Measurements from ENCODE around the gene TRANK1. TPM values are rescaled to one million over a fixed set of nuclear protein-coding genes. Genes with fewer than 3 reads are reported as not detected.

The TRANK1 gene
- total RNA-seq, 2 donors from 2014 or later: 9.4 to 17.4 TPM

DNA sequence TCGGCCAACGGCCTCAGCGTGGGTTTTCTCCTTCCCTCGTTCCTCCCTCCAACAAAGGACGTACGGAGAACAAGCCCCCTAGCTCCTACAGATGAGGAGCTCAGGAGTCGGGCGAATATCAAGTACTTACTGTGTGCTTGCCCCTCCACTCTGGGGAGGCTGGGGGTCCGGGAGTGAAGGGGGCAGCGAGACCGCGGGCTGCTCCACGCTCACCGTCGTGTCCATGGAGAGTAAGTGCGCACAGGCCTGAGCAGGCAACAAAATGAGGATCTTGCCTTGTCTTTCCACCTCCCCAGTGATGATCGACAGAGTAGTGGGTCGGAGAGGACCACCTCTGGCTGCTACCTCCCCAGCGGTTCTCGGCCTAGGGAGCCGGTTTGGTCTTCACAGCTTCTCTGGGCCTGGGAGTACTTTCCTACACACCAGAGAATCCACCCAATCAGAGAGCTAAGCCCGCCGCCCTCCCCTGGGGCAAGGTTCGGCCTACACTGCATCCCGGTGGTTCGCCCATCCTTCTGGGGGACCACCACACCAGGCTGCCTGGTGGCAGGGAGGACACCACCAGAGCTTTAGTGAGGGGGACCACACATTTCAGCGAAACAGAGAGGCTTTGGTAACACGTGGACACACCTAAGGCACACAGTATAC is 603 bp upstream of the TRANK1 start:
- peak overlapping the region; percentile 82 to 84 for H3K4me3 ChIP-seq
- no peaks in the 10 kb centered on the region for H3K9me3 ChIP-seq
- no peaks in the 10 kb centered on the region for H3K36me3 ChIP-seq
- intact Hi-C loops (cut with DNase I): no loop called here
- H3K4me1 ChIP-seq (replicated peaks): no peaks in the 10 kb centered on the region
- no peak for DNase-seq (ENCODE audit: low spot score)
- TF ChIP-seq, protein P1, sequence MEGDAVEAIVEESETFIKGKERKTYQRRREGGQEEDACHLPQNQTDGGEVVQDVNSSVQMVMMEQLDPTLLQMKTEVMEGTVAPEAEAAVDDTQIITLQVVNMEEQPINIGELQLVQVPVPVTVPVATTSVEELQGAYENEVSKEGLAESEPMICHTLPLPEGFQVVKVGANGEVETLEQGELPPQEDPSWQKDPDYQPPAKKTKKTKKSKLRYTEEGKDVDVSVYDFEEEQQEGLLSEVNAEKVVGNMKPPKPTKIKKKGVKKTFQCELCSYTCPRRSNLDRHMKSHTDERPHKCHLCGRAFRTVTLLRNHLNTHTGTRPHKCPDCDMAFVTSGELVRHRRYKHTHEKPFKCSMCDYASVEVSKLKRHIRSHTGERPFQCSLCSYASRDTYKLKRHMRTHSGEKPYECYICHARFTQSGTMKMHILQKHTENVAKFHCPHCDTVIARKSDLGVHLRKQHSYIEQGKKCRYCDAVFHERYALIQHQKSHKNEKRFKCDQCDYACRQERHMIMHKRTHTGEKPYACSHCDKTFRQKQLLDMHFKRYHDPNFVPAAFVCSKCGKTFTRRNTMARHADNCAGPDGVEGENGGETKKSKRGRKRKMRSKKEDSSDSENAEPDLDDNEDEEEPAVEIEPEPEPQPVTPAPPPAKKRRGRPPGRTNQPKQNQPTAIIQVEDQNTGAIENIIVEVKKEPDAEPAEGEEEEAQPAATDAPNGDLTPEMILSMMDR (IDR thresholded peaks at IDR 0.05): no peak
- TF ChIP-seq POLR2A (IDR thresholded peaks at IDR 0.05): no peak
- TF ChIP-seq POLR2AphosphoS5 (IDR thresholded peaks at IDR 0.05): no peak
- 76% methylated on average over 28 of the region's 28 CpGs for WGBS
- H3K27me3 ChIP-seq (replicated peaks; ENCODE audit: insufficient read depth): no peaks in the 10 kb centered on the region
- peak overlapping the region; percentile 67 to 76 for H3K27ac ChIP-seq

DNA sequence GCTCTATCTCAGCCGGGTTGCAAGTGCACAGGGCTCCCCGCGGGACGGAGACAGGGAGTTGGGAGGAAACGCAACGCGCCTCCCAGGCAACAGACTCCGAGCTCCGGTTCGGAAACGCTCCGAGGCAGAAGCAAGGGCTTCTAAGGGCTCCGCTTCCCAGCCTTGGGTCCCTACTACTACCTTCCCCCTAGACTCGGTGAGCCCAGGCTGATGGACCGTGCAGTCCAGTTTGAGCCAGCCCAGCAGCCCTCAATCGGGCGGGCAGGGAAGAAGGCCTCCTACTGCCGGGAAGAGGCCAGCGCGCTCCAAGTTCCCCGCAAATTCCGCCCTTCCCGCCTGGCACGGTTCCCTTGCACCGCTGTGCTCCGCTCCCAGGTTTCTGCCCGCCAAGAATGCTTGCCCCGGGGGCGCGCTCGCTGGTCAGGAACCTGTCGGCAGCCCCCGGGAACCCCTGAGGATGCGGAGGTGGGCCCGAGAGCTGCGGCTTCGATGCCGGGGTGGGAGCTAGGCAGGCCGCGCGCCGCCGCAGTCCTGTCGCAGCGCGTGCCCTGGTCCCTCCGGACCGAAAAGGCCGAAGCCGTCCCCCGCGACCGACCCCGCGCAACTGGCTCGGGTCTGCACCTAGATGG is 728 bp downstream of the TRANK1 start:
- H3K27me3 ChIP-seq (replicated peaks; ENCODE audit: insufficient read depth): no peaks in the 10 kb centered on the region
- peak overlapping the region; percentile 82 to 84 for H3K4me3 ChIP-seq
- peak; percentile 41 for DNase-seq (ENCODE audit: low spot score)
- WGBS: 0% methylated on average over 15 of the region's 56 CpGs
- H3K9me3 ChIP-seq: no peaks in the 10 kb centered on the region
- no peaks in the 10 kb centered on the region for H3K36me3 ChIP-seq
- no peaks in the 10 kb centered on the region for H3K4me1 ChIP-seq (replicated peaks)
- peak; percentile 6 for TF ChIP-seq POLR2AphosphoS5 (IDR thresholded peaks at IDR 0.05)
- no peak for TF ChIP-seq POLR2A (IDR thresholded peaks at IDR 0.05)
- TF ChIP-seq, protein P1 (IDR thresholded peaks at IDR 0.05): no peak
- peak overlapping the region; percentile 67 to 76 for H3K27ac ChIP-seq
- intact Hi-C loops (cut with DNase I): no loop called here

DNA sequence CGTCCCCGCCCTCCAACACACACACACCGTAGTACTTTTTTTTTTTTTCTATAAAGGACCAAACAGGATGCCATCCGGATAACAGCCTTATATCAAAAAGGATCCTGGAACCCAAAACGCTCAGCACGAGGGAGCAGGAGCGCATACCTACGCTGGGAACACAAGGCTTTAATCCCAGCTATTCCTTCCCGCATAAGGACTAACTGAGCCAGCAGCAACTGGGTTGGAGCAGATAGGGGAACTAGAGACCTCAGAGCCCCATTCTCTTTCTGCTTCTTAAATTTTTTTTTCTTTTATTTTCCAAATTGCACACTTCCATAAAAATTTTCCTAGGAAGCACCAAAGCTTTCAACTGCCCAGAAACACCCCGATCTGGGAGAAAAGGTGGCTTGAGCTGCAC is 1.3 kb downstream of the TRANK1 start:
- Histone ChIP-seq H3K36me3 (no peaks in the 10 kb centered on the region), H3K4me1 (replicated peaks) (no peaks in the 10 kb centered on the region), H3K27me3 (replicated peaks; ENCODE audit: insufficient read depth) (no peaks in the 10 kb centered on the region), H3K9me3 (no peaks in the 10 kb centered on the region), H3K27ac (peak overlapping the region; percentile 67 to 76), H3K4me3 (peak overlapping the region; percentile 82 to 84)
- 15% methylated on average over 10 of the region's 10 CpGs for WGBS
- DNase-seq (ENCODE audit: low spot score): no peak
- intact Hi-C loops (cut with DNase I): no loop called here
- TF ChIP-seq, protein P1 (IDR thresholded peaks at IDR 0.05): no peak
- TF ChIP-seq POLR2AphosphoS5 (IDR thresholded peaks at IDR 0.05) (no peak), POLR2A (IDR thresholded peaks at IDR 0.05) (no peak)

DNA sequence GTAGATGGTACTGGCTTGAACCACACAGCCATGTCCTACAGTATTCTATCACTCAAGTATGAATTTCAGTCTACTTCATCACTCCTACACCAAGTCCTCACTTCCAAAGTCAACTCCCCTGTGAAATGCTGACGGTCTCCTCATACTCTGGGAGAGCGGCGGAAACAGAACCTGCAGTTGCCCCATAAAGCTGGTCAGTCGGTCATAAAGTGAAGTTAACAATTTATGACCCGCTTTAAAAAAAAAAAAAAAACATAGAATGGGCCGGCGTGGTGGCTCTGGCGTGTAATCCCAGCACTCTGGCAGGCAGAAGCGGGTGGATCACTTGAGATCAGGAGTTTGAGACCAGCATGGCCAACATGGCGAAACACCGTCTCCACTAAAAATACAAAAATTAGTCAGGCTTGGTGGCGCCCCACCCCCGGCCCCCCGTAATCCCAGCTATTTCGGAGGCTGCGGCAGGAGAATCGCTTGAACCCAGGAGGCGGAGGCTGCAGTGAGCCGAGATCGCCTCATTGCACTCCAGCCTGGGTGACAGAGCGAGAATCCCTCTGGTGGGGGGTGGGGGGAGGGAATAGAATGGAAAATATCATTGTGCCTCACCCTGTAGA is 2.1 kb downstream of the TRANK1 start:
- Histone ChIP-seq H3K27me3 (replicated peaks; ENCODE audit: insufficient read depth) (no peaks in the 10 kb centered on the region), H3K4me3 (no peak overlapping the region), H3K27ac (no peak overlapping the region), H3K9me3 (no peaks in the 10 kb centered on the region), H3K36me3 (no peaks in the 10 kb centered on the region), H3K4me1 (replicated peaks) (no peaks in the 10 kb centered on the region)
- intact Hi-C loops (cut with DNase I): no loop called here
- DNase-seq (ENCODE audit: low spot score): no peak
- WGBS: 91% methylated on average over 21 of the region's 21 CpGs
- TF ChIP-seq POLR2A (IDR thresholded peaks at IDR 0.05): no peak
- no peak for TF ChIP-seq POLR2AphosphoS5 (IDR thresholded peaks at IDR 0.05)
- TF ChIP-seq, protein P1 (IDR thresholded peaks at IDR 0.05): no peak

Measured in prostate gland (tissue), 2 donors.